PC-9 (cell line): ENCODE measurements around the gene MAPKAPK2. TPM values are rescaled to one million over a fixed set of nuclear protein-coding genes. Genes with fewer than 3 reads are reported as not detected.

Experiments used
- BruUV-seq: library from RNA; stranded (reverse); fragments of 400-500 nt; replicated peaks from 2 replicates; lab custom pipeline; 2021; lab: Mats Ljungman, UMichigan
- CTCF ChIA-PET: fragments of 300-600 bp; sonication (Branson Sonifier 250); formaldehyde crosslinking; loops from one replicate; lab custom pipeline; 2022; ENCODE audit warnings: antibody characterized with exemption; lab: Charles Lee
- POLR2A ChIA-PET: fragments of 300-600 bp; sonication (Branson Sonifier 250); formaldehyde crosslinking; loops from one replicate; lab custom pipeline; 2022; ENCODE audit warnings: antibody characterized with exemption; ENCODE audit not compliant: unreplicated experiment; lab: Charles Lee
- DNase-seq, 2 experiments: peaks; one replicate each; pipeline versions ENCODE4 v3.0.0 to v3.0.0-alpha.2; 2015 to 2022; ENCODE audit warnings: mixed read lengths in 1 of 2
- H2AFZ ChIP-seq: fragments of 200-600 bp; sonication (generic); 2 replicates; pipeline ENCODE4 v1.8.1; 2017; ENCODE audit warnings: antibody characterized with exemption
- H3F3A ChIP-seq: fragments of 200-600 bp; sonication (generic); 2 replicates; pipeline ENCODE4 v1.8.1; 2017; ENCODE audit warnings: antibody characterized with exemption, mild to moderate bottlenecking, low read depth; ENCODE audit not compliant: insufficient read depth
- H3K27ac ChIP-seq: fragments of 200-600 bp; sonication (generic); 2 replicates; pipeline ENCODE4 v1.6.1; 2016; ENCODE audit warnings: mixed run types
- H3K27me3 ChIP-seq: fragments of 200-600 bp; sonication (generic); 2 replicates; pipeline ENCODE4 v1.6.1; 2016; ENCODE audit warnings: low read depth, mixed run types; ENCODE audit not compliant: insufficient read depth
- H3K36me3 ChIP-seq: fragments of 200-600 bp; sonication (generic); 2 replicates; pipeline ENCODE4 v1.6.1; 2016; ENCODE audit warnings: low read depth, mixed run types
- H3K4me1 ChIP-seq: fragments of 200-600 bp; sonication (generic); replicated peaks from 2 replicates; pipeline ENCODE4 v1.6.1; 2016; ENCODE audit warnings: mixed run types; ENCODE audit not compliant: insufficient read depth
- H3K4me2 ChIP-seq: fragments of 200-600 bp; sonication (generic); 2 replicates; pipeline ENCODE4 v1.6.1; 2017; ENCODE audit warnings: mixed run types
- H3K4me3 ChIP-seq: fragments of 200-600 bp; sonication (generic); 2 replicates; pipeline ENCODE4 v1.6.1; 2016; ENCODE audit warnings: mixed run types
- H3K79me2 ChIP-seq: fragments of 200-600 bp; sonication (generic); 2 replicates; pipeline ENCODE4 v1.6.1; 2017; ENCODE audit warnings: low read depth, mixed run types
- H3K9me2 ChIP-seq: fragments of 200-600 bp; sonication (generic); 2 replicates; pipeline ENCODE4 v1.8.1; 2017; ENCODE audit warnings: mild to moderate bottlenecking; ENCODE audit not compliant: insufficient read depth
- H3K9me3 ChIP-seq: fragments of 200-600 bp; sonication (generic); 2 replicates; pipeline ENCODE4 v1.8.1; 2016; ENCODE audit warnings: low read depth; ENCODE audit not compliant: insufficient read depth
- H4K20me1 ChIP-seq: fragments of 200-600 bp; sonication (generic); 2 replicates; pipeline ENCODE4 v1.8.1; 2017; ENCODE audit not compliant: insufficient read depth
- EZH2 ChIP-seq: fragments of 200-600 bp; sonication (generic); IDR thresholded peaks from 2 replicates; pipeline ENCODE4 v1.8.0; 2017; ENCODE audit warnings: antibody characterized with exemption, low read depth
- intact Hi-C: fragments of 100-400 bp; cut with micrococcal nuclease; formaldehyde crosslinking; loops from one replicate; pipeline ENCODE4 v1.10.0; 2022; ENCODE audit not compliant: unreplicated experiment
- total RNA-seq: library from RNA; stranded (reverse); gene quantifications from 2 replicates; pipeline ENCODE4 v1.2.3, GENCODE V29; 2021
- TF ChIP-seq, protein P1 (sequence below): fragments of 200-600 bp; sonication (generic); conservative IDR thresholded peaks from 2 replicates; pipeline ENCODE4 v1.6.1; 2017; ENCODE audit warnings: mixed run types, antibody characterized with exemption, mild to moderate bottlenecking, moderate library complexity

Gene MAPKAPK2
- total RNA-seq, 1 experiment from 2014 or later, result 62.6 TPM

- ChIA-PET CTCF (no interaction called here), POLR2A (no interaction called here)
- H3K27me3 ChIP-seq, result no peaks in the 10 kb centered on the region
- no peak overlapping the region for H3K4me3 ChIP-seq
- no peaks in the 10 kb centered on the region for H3K9me3 ChIP-seq
- H3K4me2 ChIP-seq, result no peak overlapping the region
- H4K20me1 ChIP-seq, result no peaks in the 10 kb centered on the region
- H3K79me2 ChIP-seq, result no peaks in the 10 kb centered on the region
- H3K27ac ChIP-seq, result no peak overlapping the region
- H3K4me1 ChIP-seq, result no peaks in the 10 kb centered on the region
- no peaks in the 10 kb centered on the region for H3F3A ChIP-seq
- TF ChIP-seq EZH2, result no peak
- TF ChIP-seq, protein P1, sequence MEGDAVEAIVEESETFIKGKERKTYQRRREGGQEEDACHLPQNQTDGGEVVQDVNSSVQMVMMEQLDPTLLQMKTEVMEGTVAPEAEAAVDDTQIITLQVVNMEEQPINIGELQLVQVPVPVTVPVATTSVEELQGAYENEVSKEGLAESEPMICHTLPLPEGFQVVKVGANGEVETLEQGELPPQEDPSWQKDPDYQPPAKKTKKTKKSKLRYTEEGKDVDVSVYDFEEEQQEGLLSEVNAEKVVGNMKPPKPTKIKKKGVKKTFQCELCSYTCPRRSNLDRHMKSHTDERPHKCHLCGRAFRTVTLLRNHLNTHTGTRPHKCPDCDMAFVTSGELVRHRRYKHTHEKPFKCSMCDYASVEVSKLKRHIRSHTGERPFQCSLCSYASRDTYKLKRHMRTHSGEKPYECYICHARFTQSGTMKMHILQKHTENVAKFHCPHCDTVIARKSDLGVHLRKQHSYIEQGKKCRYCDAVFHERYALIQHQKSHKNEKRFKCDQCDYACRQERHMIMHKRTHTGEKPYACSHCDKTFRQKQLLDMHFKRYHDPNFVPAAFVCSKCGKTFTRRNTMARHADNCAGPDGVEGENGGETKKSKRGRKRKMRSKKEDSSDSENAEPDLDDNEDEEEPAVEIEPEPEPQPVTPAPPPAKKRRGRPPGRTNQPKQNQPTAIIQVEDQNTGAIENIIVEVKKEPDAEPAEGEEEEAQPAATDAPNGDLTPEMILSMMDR, result no peak
- DNase-seq, result no peak
- no peaks in the 10 kb centered on the region for H3K9me2 ChIP-seq
- no peak overlapping the region for H2AFZ ChIP-seq
- intact Hi-C loops, result no loop called here
- H3K36me3 ChIP-seq, result no peaks in the 10 kb centered on the region
- no TSS peak for BruUV-seq
Measured at GRCh38 chr1:206745301-206745700, 60.6 kb downstream of the MAPKAPK2 start.

- H3K4me1 ChIP-seq, result no peaks in the 10 kb centered on the region
- H3K4me2 ChIP-seq, result no peak overlapping the region
- DNase-seq, result no peak
- no peaks in the 10 kb centered on the region for H3K79me2 ChIP-seq
- POLR2A ChIA-PET, result interaction anchor here (0.7 kb wide), 1 partner anchor 51 kb away, joined by 4 read pairs; no protein-coding TSS in a partner anchor
- H3K9me3 ChIP-seq, result no peaks in the 10 kb centered on the region
- H3K27ac ChIP-seq, result no peak overlapping the region
- H3K27me3 ChIP-seq, result 0 out of 2 replicates have a peak, but pooled peaks cover 6% of the 10 kb centered on the region
- no peaks in the 10 kb centered on the region for H4K20me1 ChIP-seq
- H3K9me2 ChIP-seq, result no peaks in the 10 kb centered on the region
- no TSS peak for BruUV-seq
- no peak overlapping the region for H3K4me3 ChIP-seq
- no peaks in the 10 kb centered on the region for H3K36me3 ChIP-seq
- TF ChIP-seq, protein P1, result no peak
- TF ChIP-seq EZH2, result no peak
- intact Hi-C loops, result no loop called here
- H3F3A ChIP-seq, result no peaks in the 10 kb centered on the region
- H2AFZ ChIP-seq, result no peak overlapping the region
- CTCF ChIA-PET, result no interaction called here
Measured at GRCh38 chr1:206748348-206749030, 63.8 kb downstream of the MAPKAPK2 start.

GRCh38 chr1:206751891-206752290 lies 67.2 kb downstream of the MAPKAPK2 start:
- intact Hi-C loops, result no loop called here
- CTCF ChIA-PET, result no interaction called here

More at GRCh38 chr1:206751891-206752290, 67.2 kb downstream of the MAPKAPK2 start:
- Histone ChIP-seq H3K9me3 (0 out of 2 replicates have a peak, but pooled peaks cover 4% of the 10 kb centered on the region), H3K27me3 (0 out of 2 replicates have a peak, but pooled peaks cover 6% of the 10 kb centered on the region), H3F3A (no peaks in the 10 kb centered on the region), H3K36me3 (no peaks in the 10 kb centered on the region), H3K27ac (no peak overlapping the region), H2AFZ (no peak overlapping the region), H3K4me3 (no peak overlapping the region), H3K9me2 (no peaks in the 10 kb centered on the region), H3K79me2 (no peaks in the 10 kb centered on the region), H4K20me1 (no peaks in the 10 kb centered on the region), H3K4me2 (no peak overlapping the region), H3K4me1 (no peaks in the 10 kb centered on the region)
- BruUV-seq, result no TSS peak
- TF ChIP-seq, protein P1, result no peak
- TF ChIP-seq EZH2, result no peak
- no peak for DNase-seq
- POLR2A ChIA-PET, result no interaction called here
